K562 (cell line): ENCODE data around the gene MRPL32. TPM values are rescaled to one million over a fixed set of nuclear protein-coding genes. Genes with fewer than 3 reads are reported as not detected.

Experiments used
- BHLHE40 ChIP-seq: IDR thresholded peaks from 2 replicates; pipeline ENCODE4 v1.6.1; 2011; ENCODE audit warnings: low read length, improper control_type of control experiment
- BRD4 ChIP-seq: fragments of 200-600 bp; sonication (generic); IDR thresholded peaks from 2 replicates; pipeline ENCODE4 v1.6.1; 2017; ENCODE audit warnings: inconsistent platforms
- ETS1 ChIP-seq: conservative IDR thresholded peaks from 2 replicates; pipeline ENCODE4 v1.6.1; 2011; ENCODE audit warnings: low read depth, mild to moderate bottlenecking, low read length; ENCODE audit not compliant: control insufficient read depth
- FOXJ3 ChIP-seq: sonication (generic); formaldehyde crosslinking; IDR thresholded peaks from 2 replicates; pipeline ENCODE4 v1.4.0; 2020; ENCODE audit warnings: mild to moderate bottlenecking, missing genetic modification reagents
- MNT ChIP-seq, 2 experiments: fragments of 450-650 bp; conservative IDR thresholded peaks; 2 replicates each; pipeline ENCODE4 v1.6.1; 2017; ENCODE audit warnings: mild to moderate bottlenecking in 2 of 2, moderate library complexity in 2 of 2
- RCOR1 ChIP-seq, 2 experiments: IDR thresholded peaks; 2 replicates each; pipeline ENCODE4 v1.6.1; 2012; ENCODE audit warnings: low read depth in 2 of 2, low read length in 2 of 2, borderline replicate concordance in 1 of 2, improper control_type of control experiment in 1 of 2
- SP1 ChIP-seq: sonication (generic); formaldehyde crosslinking; IDR thresholded peaks from 2 replicates; pipeline ENCODE4 v1.8.1; 2022; ENCODE audit warnings: mild to moderate bottlenecking, missing genetic modification reagents
- TBP ChIP-seq: optimal IDR thresholded peaks from 2 replicates; pipeline ENCODE3; 2011; ENCODE audit warnings: low read depth, low read length, improper control_type of control experiment
- ZNF311 ChIP-seq: fragments of 250-450 bp; sonication (Bioruptor Pico); IDR thresholded peaks from 2 replicates; pipeline ENCODE4 v1.4.0; 2020; ENCODE audit warnings: mild to moderate bottlenecking, moderate library complexity
- polyA plus RNA-seq, 8 experiments: library from polyadenylated mRNA; depleted of rRNA in 4 of 8; stranded (reverse) in 5 of 8; unstranded in 3 of 8; fragments of >200 nt; fragmentation: Nextera tagmentation in 2 of 8; fragmentation: Illumina TruSeq in 1 of 8; extraction: Ambion mirVana in 2 of 8; extraction: Trizol in 1 of 8; gene quantifications; 2 replicates each; pipeline versions ENCODE4 v1.2.1 to v1.2.3, GENCODE V29; 2011 to 2014; ENCODE audit warnings: inconsistent platforms in 1 of 8, missing spikeins in 1 of 8
- total RNA-seq, 7 experiments: library from RNA; depleted of rRNA in 6 of 7; stranded (reverse); fragments of >200 nt in 6 of 7; fragmentation: Illumina TruSeq in 2 of 7; extraction: Trizol in 2 of 7; gene quantifications; 2 replicates each; pipeline versions ENCODE4 v1.2.1 to v1.2.3, GENCODE V29; 2011 to 2021; ENCODE audit warnings: low replicate concordance in 1 of 7
- TF ChIP-seq, protein P1 (sequence below): fragments of 200-800 bp; sonication (Bioruptor generic); IDR thresholded peaks from 2 replicates; pipeline ENCODE4 v1.6.1; 2017; ENCODE audit warnings: missing genetic modification characterization, missing compliant biosample characterization

The MRPL32 gene
- total and polyA plus RNA-seq, 9 of the 15 experiments (the other 6 are each of a cell fraction or from before 2014, with no cell fraction given), result 75.5 to 351 (median 138) TPM

DNA sequence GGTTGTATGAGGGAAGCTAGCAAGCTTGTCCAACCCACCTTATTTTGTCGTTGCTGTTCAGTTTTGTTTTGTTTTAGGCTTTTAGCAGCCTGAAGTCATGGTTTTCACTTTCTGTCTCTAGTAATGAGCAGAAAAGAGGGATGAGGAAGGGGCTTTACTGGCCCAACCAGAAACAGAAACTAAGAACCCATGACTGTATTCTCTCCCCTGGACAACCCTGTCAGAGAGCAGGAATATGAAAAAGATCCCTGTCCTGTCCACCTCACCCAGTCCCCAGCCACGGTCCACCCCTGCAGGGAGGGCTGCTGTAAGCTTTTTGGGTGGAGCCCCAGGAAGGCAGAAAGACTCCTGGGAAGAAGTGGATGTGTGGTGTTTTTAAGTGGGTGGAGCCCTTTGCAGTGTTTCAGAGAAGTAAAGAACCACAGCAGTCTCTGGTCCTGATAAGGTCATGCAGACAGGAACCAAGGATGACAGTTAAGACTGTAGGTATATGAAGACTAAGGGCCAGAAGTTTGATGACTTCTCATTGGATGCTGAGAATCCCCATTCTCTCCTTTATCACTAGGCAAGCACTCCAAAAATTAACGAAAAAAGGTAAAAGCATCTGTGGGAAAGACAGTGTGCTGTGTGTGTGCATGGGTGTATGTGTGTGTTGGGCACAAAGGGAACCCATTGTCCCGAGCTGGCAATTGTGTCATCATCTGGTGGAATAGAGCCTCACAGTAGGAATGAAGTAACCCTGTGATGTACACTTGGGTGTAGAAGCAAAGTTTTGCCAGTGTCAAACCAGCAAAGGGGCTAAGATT, 13.8 kb downstream of the MRPL32 start (continued):
- TF ChIP-seq, protein P1, sequence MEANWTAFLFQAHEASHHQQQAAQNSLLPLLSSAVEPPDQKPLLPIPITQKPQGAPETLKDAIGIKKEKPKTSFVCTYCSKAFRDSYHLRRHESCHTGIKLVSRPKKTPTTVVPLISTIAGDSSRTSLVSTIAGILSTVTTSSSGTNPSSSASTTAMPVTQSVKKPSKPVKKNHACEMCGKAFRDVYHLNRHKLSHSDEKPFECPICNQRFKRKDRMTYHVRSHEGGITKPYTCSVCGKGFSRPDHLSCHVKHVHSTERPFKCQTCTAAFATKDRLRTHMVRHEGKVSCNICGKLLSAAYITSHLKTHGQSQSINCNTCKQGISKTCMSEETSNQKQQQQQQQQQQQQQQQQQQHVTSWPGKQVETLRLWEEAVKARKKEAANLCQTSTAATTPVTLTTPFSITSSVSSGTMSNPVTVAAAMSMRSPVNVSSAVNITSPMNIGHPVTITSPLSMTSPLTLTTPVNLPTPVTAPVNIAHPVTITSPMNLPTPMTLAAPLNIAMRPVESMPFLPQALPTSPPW (CRISPR knock-in tag), result peak; percentile 29; the same call in 1 of the 2 replicates
- TF ChIP-seq MNT (conservative IDR thresholded peaks at IDR 0.05) (peak in 1 of 2 experiments; percentile 40; a peak in 1 of 4 replicates), RCOR1 (IDR thresholded peaks at IDR 0.05; ENCODE audit: borderline replicate concordance in 1 of 2, low read depth in 2 of 2, low read length in 2 of 2) (peak; percentile 23 to 86; a peak in 2 of 4 replicates), BHLHE40 (no peak), SP1 (0 out of 2 replicates have a peak, but pooled peaks have one; percentile 19), ZNF311 (CRISPR knock-in tag) (no peak), ETS1 (no peak), FOXJ3 (CRISPR knock-in tag) (no peak), BRD4 (no peak), TBP (peak; percentile 25)
